ENCODE results near the gene PHF2.

GRCh38 chr9:93693129-93693528, 116.7 kb downstream of the PHF2 start:
- TF ChIP-seq CTCF (IDR thresholded peaks at IDR 0.05): no peak
- TF ChIP-seq POLR2A (IDR thresholded peaks at IDR 0.05): no peak

All from sigmoid colon (tissue), 3 donors.